RCC 7860 (cell line): ENCODE data around the gene TTYH1.
"Not testable (repeated sequence)": the region's sequence is repeated elsewhere in the genome, so short reads cannot be mapped to it uniquely, and the experiment has no call there.

Source experiments
- DNase-seq: peaks from one replicate; pipeline ENCODE4 v3.0.0-alpha.2; 2015; ENCODE audit warnings: low spot score
- FAIRE-seq: peaks from 2 replicates; lab custom pipeline; 2012; peaks lifted over from hg19 to GRCh38; lab: Jason Lieb, UNC

TTYH1 gene

GRCh38 chr19:54436628-54437252, 21.5 kb downstream of the TTYH1 start:
- DNase-seq (no peak), FAIRE-seq (no peak)

DNA sequence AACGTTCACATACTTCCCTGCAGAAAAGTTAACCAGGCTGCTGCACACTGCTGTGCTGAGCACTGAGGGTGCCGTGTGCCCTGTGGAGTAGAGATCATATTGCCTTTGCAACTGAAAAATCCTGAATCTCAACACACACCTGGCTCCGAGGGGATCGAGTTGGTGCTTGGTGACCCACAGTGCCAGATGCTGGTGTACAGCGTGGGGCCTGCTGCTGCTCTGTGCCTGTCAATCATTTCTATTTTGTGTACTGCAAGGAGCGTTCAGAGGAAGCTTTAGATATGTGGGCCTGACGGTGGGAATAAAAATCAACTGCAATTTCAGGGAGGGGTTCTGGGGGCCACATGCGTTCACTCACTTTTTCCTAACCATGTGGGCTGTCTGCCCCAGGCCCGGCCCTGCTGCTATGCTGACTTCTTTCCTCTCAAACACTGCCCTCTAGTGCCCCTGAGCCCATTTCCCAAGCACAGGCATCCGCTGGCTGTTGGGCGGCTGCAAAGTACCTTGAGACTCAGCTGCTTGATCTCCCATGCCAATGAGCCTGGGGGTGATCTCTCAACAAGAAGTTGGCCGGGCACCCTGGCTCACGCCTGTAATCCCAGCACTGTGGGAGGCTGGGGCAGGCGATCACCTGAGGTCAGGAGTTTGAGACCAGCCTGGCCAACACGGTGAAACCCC, 24.0 kb downstream of the TTYH1 start:
- DNase-seq (no peak), FAIRE-seq (no peak)

DNA sequence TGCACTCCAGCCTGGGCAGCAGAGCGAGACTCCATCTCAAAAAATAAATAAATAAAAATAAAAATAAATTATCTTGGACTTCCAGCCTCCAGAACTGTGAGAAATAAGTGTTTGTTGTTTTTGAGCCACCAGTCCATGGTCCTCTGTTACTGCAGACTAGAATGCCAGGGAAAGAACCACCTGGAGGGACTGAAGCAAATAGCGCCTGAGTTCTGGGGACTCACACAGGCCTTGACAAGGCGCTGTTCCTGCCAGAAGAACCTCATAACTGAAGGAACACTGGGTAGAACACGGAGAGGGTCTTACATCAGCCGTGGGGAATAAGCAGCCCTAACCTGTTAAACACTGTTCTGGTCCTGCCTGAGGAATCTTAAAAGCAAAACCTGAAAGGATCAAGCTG, 25.4 kb downstream of the TTYH1 start:
- FAIRE-seq: no peak
- no peak for DNase-seq

GRCh38 chr19:54444737-54445136, 29.5 kb downstream of the TTYH1 start:
- DNase-seq (no peak), FAIRE-seq (no peak)

GRCh38 chr19:54446349-54446748, 31.1 kb downstream of the TTYH1 start:
- FAIRE-seq, DNase-seq: not testable (repeated sequence)

- FAIRE-seq: no peak
- peak; percentile 34 for DNase-seq
These were observed 32.9 kb downstream of the TTYH1 start for GRCh38 chr19:54448040-54448773.

- DNase-seq (peak; percentile 93), FAIRE-seq (peak; percentile 34)
These were observed 33.8 kb downstream of the TTYH1 start, which contains the start of gene LENG8 for GRCh38 chr19:54448774-54449700. LENG8 (plus strand) TSS chr19:54449199; CDS start chr19:54451345, 2,146 bp downstream.

GRCh38 chr19:54449701-54450069, 34.4 kb downstream of the TTYH1 start:
- FAIRE-seq (no peak), DNase-seq (no peak)

DNA sequence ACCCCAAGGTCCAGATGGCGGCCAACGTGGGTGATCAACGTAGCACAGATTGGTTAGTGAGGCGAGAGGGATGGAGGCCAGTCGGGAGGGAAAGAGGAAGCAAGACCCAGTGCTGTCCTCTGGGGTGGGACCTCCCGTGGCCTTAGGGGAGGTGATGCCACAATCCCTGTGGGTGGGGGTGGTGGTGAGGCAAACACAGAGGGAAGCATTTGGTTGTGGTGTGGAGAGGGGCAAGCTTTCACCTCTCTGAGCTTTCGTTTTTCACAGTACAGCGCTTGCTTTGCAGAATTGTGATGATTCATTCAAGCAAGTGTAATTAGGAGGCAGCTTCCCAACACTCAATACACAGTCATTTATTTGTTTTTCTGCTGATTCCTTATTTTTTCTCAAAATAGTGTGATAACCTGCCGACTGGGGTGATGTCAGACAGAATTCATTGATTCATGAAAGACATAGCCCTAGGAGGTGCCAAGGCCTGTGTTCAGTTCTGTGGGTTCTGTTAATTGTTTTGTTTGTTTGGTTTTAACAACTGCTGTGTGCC, 36.1 kb downstream of the TTYH1 start:
- no peak for FAIRE-seq
- peak; percentile 22 for DNase-seq

DNA sequence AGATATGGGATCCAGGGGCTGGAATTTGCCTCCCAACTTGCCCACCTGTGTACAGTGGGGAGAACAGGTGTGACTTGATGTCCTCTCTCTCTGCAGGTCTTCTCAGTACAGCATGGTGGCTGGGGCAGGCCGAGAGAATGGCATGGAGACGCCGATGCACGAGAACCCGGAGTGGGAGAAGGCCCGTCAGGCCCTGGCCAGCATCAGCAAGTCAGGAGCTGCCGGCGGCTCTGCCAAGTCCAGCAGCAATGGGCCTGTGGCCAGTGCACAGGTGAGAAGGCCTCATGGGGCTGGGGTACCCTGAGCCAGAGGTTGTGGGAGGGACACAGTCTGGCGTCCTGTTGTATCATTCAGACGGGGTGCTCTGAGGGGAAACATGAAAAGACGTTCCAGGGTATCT, 36.7 kb downstream of the TTYH1 start:
- DNase-seq (no peak), FAIRE-seq (no peak)

GRCh38 chr19:54452626-54453025, 37.4 kb downstream of the TTYH1 start:
- no peak for FAIRE-seq
- DNase-seq: no peak

GRCh38 chr19:54453921-54454780, 38.9 kb downstream of the TTYH1 start:
- FAIRE-seq (no peak), DNase-seq (no peak)

DNA sequence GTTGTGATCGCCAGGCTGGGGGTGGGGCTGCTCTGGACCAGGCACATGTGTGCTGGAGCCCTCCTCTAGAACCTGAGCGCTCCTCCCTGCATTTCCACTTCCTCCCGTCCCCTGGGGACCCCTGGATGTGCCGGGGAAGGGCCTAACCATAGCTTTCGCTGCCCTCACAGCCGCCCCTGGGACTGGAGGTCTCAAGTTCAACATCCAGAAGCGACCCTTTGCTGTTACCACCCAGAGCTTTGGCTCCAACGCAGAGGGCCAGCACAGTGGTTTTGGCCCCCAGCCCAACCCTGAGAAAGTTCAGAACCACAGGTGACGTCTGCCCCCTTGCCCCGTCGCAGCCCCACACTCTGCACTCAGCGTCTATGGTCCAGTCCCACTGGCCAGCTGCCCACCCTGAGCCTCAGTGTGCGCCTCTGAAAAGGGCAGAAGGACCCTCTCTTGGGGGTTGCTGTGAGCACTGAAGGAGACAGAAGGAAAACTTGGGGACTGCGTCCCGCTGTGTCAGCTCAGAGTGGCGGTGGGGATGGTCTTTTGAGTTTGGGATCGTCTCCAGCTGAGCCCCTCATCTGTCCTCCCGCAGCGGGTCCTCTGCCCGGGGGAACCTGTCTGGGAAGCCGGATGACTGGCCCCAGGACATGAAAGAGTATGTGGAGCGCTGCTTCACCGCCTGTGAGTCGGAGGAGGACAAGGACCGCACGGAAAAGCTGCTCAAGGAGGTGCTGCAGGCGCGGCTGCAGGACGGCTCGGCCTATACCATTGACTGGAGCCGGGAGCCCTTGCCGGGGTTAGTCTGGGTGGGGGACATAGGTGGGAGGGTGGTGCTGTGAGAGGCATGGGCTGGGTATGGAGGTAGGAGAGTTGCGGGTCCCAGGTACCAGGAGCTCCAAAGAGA, 39.8 kb downstream of the TTYH1 start:
- FAIRE-seq: no peak

GRCh38 chr19:54455786-54456422, 40.6 kb downstream of the TTYH1 start:
- DNase-seq: no peak
- no peak for FAIRE-seq

More for the DNA sequence above, 39.8 kb downstream of the TTYH1 start:
- no peak for DNase-seq

DNA sequence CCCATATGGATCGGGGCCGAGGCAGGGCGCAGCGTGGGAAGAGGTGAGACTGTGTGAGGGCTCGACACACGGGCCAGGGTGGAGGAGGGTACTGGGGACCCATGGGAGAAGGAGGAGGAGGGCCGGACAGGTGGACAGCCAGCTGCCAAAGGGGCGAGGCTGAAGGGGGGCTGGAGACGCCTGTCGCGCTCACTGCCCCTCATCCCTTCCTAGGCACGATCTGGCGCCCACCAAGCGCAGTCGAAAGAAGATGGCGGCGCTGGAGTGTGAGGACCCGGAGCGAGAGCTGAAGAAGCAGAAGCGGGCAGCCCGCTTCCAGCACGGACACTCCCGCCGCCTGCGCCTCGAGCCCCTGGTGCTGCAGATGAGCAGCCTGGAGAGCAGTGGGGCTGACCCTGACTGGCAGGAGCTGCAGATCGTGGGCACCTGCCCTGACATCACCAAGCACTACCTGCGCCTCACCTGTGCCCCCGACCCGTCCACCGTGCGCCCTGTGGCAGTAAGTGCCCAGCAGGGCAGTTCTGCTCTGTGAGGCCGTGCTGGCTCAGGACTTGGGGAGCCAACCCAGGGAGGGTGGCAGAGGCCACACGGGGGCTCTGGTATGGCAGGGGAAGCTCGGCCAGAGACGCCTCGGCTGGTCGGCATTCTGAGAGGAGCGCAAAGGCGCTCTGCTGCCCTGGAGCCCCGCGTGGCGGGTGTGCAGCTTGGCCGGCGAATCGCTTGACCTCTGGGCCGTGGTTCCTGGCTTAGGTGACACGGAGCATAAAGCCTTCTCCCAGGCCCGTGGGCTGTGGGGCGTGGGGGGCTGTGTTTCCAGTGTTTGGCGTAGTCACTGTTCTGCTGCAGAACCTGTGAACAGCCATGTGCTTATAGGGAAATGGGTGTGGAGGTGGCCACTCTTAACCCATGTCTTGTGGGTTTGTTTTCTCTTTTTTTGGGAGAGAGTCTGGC, 41.4 kb downstream of the TTYH1 start:
- FAIRE-seq: no peak
- DNase-seq: no peak

- FAIRE-seq: no peak
These were observed 42.7 kb downstream of the TTYH1 start for GRCh38 chr19:54457773-54458647.

More at GRCh38 chr19:54457773-54458647, 42.7 kb downstream of the TTYH1 start:
- no peak for DNase-seq
